ENCODE data around the gene JAZF1.
A peak's percentile ranks its signal among the peaks of the same experiment; 100 is the strongest.
"Not testable (repeated sequence)": the region's sequence is repeated elsewhere in the genome, so short reads cannot be mapped to it uniquely, and the experiment has no call there.

Gene JAZF1

GRCh38 chr7:27910326-27910725 lies 270.3 kb downstream of the JAZF1 start:
- DNase-seq (ENCODE audit: low spot score): no peak

GRCh38 chr7:27908534-27909165 lies 271.9 kb downstream of the JAZF1 start:
- no peak for DNase-seq (ENCODE audit: low spot score)

- no peak for DNase-seq (ENCODE audit: low spot score)
Measured at GRCh38 chr7:27906385-27907091, 274.1 kb downstream of the JAZF1 start.

- DNase-seq (ENCODE audit: low spot score): no peak
Measured at GRCh38 chr7:27905951-27906350, 274.6 kb downstream of the JAZF1 start.

- no peak for DNase-seq (ENCODE audit: low spot score)
Measured at GRCh38 chr7:27901028-27901760, 279.4 kb downstream of the JAZF1 start.

- no peak for DNase-seq (ENCODE audit: low spot score)
Measured at GRCh38 chr7:27900006-27900405, 280.6 kb downstream of the JAZF1 start.

- no peak for DNase-seq (ENCODE audit: low spot score)
Measured at GRCh38 chr7:27899601-27900000, 281.0 kb downstream of the JAZF1 start.

- no peak for DNase-seq (ENCODE audit: low spot score)
Measured at GRCh38 chr7:27897441-27897847, 283.2 kb downstream of the JAZF1 start.

- peak; percentile 43 for DNase-seq (ENCODE audit: low spot score)
Measured at GRCh38 chr7:27897001-27897400, 283.6 kb downstream of the JAZF1 start.

- no peak for DNase-seq (ENCODE audit: low spot score)
Measured at GRCh38 chr7:27895551-27895950, 285.0 kb downstream of the JAZF1 start.

- no peak for DNase-seq (ENCODE audit: low spot score)
Measured at GRCh38 chr7:27890205-27890849, 290.3 kb downstream of the JAZF1 start.

- no peak for DNase-seq (ENCODE audit: low spot score)
Measured at GRCh38 chr7:27889800-27890199, 290.8 kb downstream of the JAZF1 start.

GRCh38 chr7:27888736-27889135 lies 291.9 kb downstream of the JAZF1 start:
- DNase-seq (ENCODE audit: low spot score): no peak

- not testable (repeated sequence) for DNase-seq (ENCODE audit: low spot score)
Measured at GRCh38 chr7:27886710-27887109, 293.9 kb downstream of the JAZF1 start.

GRCh38 chr7:27885652-27886051 lies 294.9 kb downstream of the JAZF1 start:
- no peak for DNase-seq (ENCODE audit: low spot score)

- DNase-seq (ENCODE audit: low spot score): no peak
Measured at GRCh38 chr7:27883696-27884095, 296.9 kb downstream of the JAZF1 start.

- no peak for DNase-seq (ENCODE audit: low spot score)
Measured at GRCh38 chr7:27876756-27877155, 303.8 kb downstream of the JAZF1 start.

- no peak for DNase-seq (ENCODE audit: low spot score)
Measured at GRCh38 chr7:27875832-27876231, 304.8 kb downstream of the JAZF1 start.

- no peak for DNase-seq (ENCODE audit: low spot score)
Measured at GRCh38 chr7:27875061-27875460, 305.5 kb downstream of the JAZF1 start.

- DNase-seq (ENCODE audit: low spot score): no peak
Measured at GRCh38 chr7:27873981-27874957, 306.3 kb downstream of the JAZF1 start.

All from SW480 (cell line).